Fibroblast of peridontal ligament (primary cell): ENCODE measurements around the gene GNAI1.

Experiments
- DNase-seq: peaks from one replicate; pipeline ENCODE4 v3.0.0-alpha.2; 2010; ENCODE audit errors: extremely low read depth

GNAI1 gene

GRCh38 chr7:80213814-80214213 is 79.2 kb downstream of the GNAI1 start:
- DNase-seq, result no peak

GRCh38 chr7:80215734-80216133 is 81.1 kb downstream of the GNAI1 start:
- DNase-seq, result no peak

- DNase-seq, result no peak
Observed at GRCh38 chr7:80216996-80217842, 82.6 kb downstream of the GNAI1 start.

DNA sequence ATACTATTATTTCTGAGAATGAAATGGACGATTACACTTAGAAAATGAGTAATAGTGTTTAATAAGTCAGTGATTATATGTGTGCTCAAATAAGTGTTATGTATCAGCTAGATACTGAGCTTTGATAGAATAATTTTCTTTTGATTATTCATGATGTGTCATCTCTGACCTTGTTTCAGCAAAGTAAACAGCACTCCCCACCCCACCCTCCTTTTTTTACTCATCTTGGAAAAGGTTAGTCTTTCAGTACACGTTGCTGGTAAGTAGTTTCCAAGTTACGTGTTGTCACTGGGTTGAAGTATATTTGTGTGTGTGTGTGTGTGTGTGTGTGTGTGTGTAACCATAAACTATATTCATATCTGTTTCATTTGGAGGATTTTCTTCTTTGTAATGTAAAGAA is 84.1 kb downstream of the GNAI1 start:
- peak; percentile 73 for DNase-seq

- no peak for DNase-seq
Observed at GRCh38 chr7:80220022-80220634, 85.5 kb downstream of the GNAI1 start.

- no peak for DNase-seq
Observed at GRCh38 chr7:80224415-80224814, 89.8 kb downstream of the GNAI1 start.

DNA sequence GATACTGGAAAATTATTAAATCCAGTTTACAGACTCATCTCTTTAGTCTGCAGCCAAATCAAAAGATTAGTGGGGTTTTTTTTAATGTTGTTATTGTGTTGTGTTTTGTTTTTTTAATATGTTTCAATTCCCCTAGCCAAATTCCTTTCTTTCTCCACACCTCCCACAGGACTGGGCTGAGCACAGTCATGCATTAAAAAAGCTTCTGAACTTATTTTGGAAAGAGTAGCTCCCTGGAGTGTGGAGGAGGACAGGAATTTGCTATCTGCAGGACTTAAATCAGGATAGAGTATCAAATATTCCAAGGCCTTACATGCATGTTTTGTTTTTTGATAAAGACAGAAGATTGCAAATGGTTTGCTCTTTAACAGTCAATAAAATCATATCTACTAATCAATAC is 90.7 kb downstream of the GNAI1 start:
- peak; percentile 54 for DNase-seq

DNA sequence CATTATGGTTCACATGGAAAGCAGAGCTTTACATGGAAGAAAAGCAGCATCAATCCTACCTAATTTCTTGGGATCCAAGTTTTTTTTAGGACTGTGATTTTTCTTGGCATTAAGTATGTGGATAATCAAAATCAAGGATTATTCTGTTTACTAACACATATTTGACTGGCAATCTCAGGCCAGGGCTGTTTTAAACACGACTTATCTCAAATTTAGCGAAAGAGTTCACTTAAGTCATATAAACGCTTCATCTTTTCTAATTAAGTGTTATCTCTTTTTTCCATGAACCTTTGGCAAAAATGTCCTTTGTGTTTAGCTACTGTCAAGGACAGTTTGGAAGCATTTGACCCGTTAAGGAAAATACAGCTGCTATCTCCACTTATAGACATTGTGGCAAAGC is 92.0 kb downstream of the GNAI1 start:
- DNase-seq, result no peak

DNA sequence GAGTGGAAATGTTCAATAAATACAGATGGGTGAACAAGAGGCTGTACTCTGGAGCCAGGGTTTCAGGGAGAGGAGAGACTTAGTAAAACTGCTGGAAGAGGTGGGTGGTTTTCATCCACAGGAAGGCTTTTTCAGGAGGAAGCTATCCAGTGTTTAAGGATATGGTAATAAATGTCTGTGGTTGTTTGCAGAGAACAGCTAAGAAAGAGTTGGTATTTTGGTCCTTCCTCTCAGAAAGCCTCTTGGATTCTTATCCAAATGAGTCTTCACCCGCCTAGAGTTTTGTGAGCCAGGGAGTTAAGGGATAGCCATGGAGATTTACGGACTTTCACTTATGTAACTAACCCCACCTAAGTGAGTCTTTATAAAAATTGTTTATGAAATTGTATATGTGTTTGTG is 95.7 kb downstream of the GNAI1 start:
- DNase-seq, result no peak

- peak; percentile 64 for DNase-seq
Observed at GRCh38 chr7:80231707-80232106, 97.1 kb downstream of the GNAI1 start.

GRCh38 chr7:80232979-80233724 is 98.5 kb downstream of the GNAI1 start:
- DNase-seq, result no peak

- DNase-seq, result no peak
Observed at GRCh38 chr7:80235334-80235733, 100.7 kb downstream of the GNAI1 start.

GRCh38 chr7:80236681-80237080 is 102.0 kb downstream of the GNAI1 start:
- no peak for DNase-seq

DNA sequence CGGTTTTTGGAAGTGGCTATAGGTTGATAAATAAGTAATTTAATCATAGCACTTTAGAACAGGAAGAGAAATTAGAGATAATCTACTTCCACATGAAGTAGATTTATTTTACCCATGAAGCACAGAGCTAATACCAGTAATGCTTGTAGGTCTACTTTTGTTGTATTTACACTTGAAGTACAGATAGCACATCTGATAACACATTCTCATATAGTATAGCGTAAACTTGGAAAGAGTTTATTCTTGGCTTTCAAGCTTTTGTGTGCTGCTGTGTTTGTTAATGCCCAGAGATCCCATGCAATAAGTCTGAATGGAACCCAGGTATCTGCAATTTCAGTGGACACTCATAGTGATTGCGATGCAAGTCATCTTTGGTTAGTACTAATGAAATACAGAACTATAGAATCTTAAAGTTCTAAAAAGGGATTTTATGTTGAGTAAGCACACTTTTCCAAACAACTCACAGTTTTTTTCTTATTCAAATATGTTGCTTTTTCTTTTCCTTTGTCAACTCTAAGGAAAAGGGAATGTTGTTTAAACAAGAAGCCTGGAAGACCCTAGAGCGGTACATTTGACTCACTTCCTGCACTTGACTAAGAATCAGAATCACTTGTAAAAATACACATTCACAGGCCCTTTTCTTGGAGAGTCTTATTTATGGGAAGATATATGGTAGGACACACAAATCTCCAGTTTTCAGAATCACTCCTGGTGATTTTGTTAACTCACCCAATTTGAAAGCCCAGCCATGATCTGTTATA is 105.8 kb downstream of the GNAI1 start:
- peak; percentile 29 for DNase-seq

DNA sequence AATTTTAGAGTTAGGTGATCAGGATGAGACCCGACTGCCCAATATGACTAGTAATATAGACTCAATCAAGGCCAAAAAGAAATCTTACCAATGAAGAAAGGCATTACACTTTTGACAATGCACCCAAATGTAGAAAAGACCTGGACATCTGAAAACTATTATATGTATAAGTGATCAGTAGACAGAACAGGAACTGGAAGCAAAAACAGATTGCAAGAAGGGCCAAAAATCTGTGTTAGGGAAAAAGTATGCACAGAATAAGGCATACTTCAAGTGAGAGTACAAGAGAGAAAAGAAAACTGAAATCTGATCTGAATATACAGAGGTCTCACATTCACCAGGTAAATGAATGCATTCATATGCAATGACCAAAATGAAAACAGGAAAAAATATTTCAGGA is 107.0 kb downstream of the GNAI1 start:
- no peak for DNase-seq

DNA sequence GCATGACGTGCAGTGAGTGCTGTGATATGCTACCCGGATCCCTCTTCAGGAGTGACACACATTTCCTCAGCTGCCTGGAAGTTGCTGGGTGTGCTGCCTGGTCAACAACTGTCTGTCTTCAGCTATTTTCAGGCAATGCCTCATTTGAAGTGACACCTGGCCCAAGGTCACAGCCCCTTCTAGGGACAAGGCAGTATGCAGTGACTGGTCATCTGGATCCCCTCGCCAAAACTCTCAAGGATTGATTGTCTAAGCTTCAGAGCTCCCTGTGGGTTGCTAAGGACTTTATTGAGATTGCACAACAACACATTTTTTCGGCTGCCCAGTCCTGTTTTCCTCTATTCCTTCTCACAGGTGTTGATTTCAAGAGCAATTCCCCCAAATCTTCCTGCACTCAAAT is 108.8 kb downstream of the GNAI1 start:
- no peak for DNase-seq

- DNase-seq, result peak; percentile 69
Observed at GRCh38 chr7:80244206-80244916, 109.7 kb downstream of the GNAI1 start.

GRCh38 chr7:80247144-80247543 is 112.5 kb downstream of the GNAI1 start:
- peak; percentile 27 for DNase-seq

GRCh38 chr7:80247891-80248290 is 113.3 kb downstream of the GNAI1 start:
- no peak for DNase-seq

- DNase-seq, result no peak
Observed at GRCh38 chr7:80249184-80249583, 114.6 kb downstream of the GNAI1 start.

- peak; percentile 44 for DNase-seq
Observed at GRCh38 chr7:80249619-80250295, 115.1 kb downstream of the GNAI1 start.
